ENCODE results near the gene SLC24A5.

The SLC24A5 gene

GRCh38 chr15:48119277-48119676 is 1.5 kb upstream of the SLC24A5 start:
- Histone ChIP-seq H3K4me3 (ENCODE audit: low read length) (no peak overlapping the region), H3K4me1 (ENCODE audit: insufficient read depth, low read length) (peaks cover 3% of the 10 kb centered on the region; the same call in 1 of the 2 replicates), H3K36me3 (ENCODE audit: insufficient read depth, low read depth, low read length) (no peaks in the 10 kb centered on the region), H3K27me3 (ENCODE audit: insufficient read depth, low read length) (no peaks in the 10 kb centered on the region), H3K9me3 (ENCODE audit: insufficient read depth, low read depth, low read length) (no peaks in the 10 kb centered on the region), H3K27ac (ENCODE audit: low read length) (no peak overlapping the region), H3K9ac (ENCODE audit: low read depth, low read length) (no peak overlapping the region)

GRCh38 chr15:48121849-48122248 is 1.1 kb downstream of the SLC24A5 start:
- H3K9ac ChIP-seq (ENCODE audit: low read depth, low read length) = no peak overlapping the region
- H3K27ac ChIP-seq (ENCODE audit: low read length) = no peak overlapping the region
- no peak overlapping the region for H3K4me3 ChIP-seq (ENCODE audit: low read length)
- H3K4me1 ChIP-seq (ENCODE audit: insufficient read depth, low read length) = peaks cover 3% of the 10 kb centered on the region; the same call in 1 of the 2 replicates
- H3K27me3 ChIP-seq (ENCODE audit: insufficient read depth, low read length) = no peaks in the 10 kb centered on the region
- H3K9me3 ChIP-seq (ENCODE audit: insufficient read depth, low read depth, low read length) = no peaks in the 10 kb centered on the region
- H3K36me3 ChIP-seq (ENCODE audit: insufficient read depth, low read depth, low read length) = no peaks in the 10 kb centered on the region

GRCh38 chr15:48126667-48127355 is 6.0 kb downstream of the SLC24A5 start:
- Histone ChIP-seq H3K9ac (ENCODE audit: low read depth, low read length) (no peak overlapping the region), H3K27ac (ENCODE audit: low read length) (no peak overlapping the region), H3K4me1 (ENCODE audit: insufficient read depth, low read length) (peaks cover 9% of the 10 kb centered on the region; the same call in 1 of the 2 replicates), H3K27me3 (ENCODE audit: insufficient read depth, low read length) (no peaks in the 10 kb centered on the region), H3K4me3 (ENCODE audit: low read length) (no peak overlapping the region), H3K36me3 (ENCODE audit: insufficient read depth, low read depth, low read length) (no peaks in the 10 kb centered on the region), H3K9me3 (ENCODE audit: insufficient read depth, low read depth, low read length) (no peaks in the 10 kb centered on the region)

GRCh38 chr15:48131324-48131723 is 10.5 kb downstream of the SLC24A5 start:
- no peak overlapping the region for H3K27ac ChIP-seq (ENCODE audit: low read length)
- H3K27me3 ChIP-seq (ENCODE audit: insufficient read depth, low read length) = no peaks in the 10 kb centered on the region
- H3K4me1 ChIP-seq (ENCODE audit: insufficient read depth, low read length) = peaks cover 6% of the 10 kb centered on the region; the same call in 1 of the 2 replicates
- no peaks in the 10 kb centered on the region for H3K36me3 ChIP-seq (ENCODE audit: insufficient read depth, low read depth, low read length)
- no peak overlapping the region for H3K9ac ChIP-seq (ENCODE audit: low read depth, low read length)
- no peak overlapping the region for H3K4me3 ChIP-seq (ENCODE audit: low read length)
- H3K9me3 ChIP-seq (ENCODE audit: insufficient read depth, low read depth, low read length) = no peaks in the 10 kb centered on the region

GRCh38 chr15:48132874-48133273 is 12.1 kb downstream of the SLC24A5 start:
- H3K4me1 ChIP-seq (ENCODE audit: insufficient read depth, low read length) = peaks cover 6% of the 10 kb centered on the region; the same call in 1 of the 2 replicates
- no peak overlapping the region for H3K27ac ChIP-seq (ENCODE audit: low read length)
- H3K9ac ChIP-seq (ENCODE audit: low read depth, low read length) = no peak overlapping the region
- no peaks in the 10 kb centered on the region for H3K9me3 ChIP-seq (ENCODE audit: insufficient read depth, low read depth, low read length)
- H3K27me3 ChIP-seq (ENCODE audit: insufficient read depth, low read length) = no peaks in the 10 kb centered on the region
- H3K4me3 ChIP-seq (ENCODE audit: low read length) = no peak overlapping the region
- 0 out of 2 replicates have a peak, but pooled peaks cover 2% of the 10 kb centered on the region for H3K36me3 ChIP-seq (ENCODE audit: insufficient read depth, low read depth, low read length)

- no peaks in the 10 kb centered on the region for H3K4me1 ChIP-seq (ENCODE audit: insufficient read depth, low read length)
- peaks cover 82% of the 10 kb centered on the region for H3K36me3 ChIP-seq (ENCODE audit: insufficient read depth, low read depth, low read length)
- H3K27me3 ChIP-seq (ENCODE audit: insufficient read depth, low read length) = no peaks in the 10 kb centered on the region
- no peak overlapping the region for H3K9ac ChIP-seq (ENCODE audit: low read depth, low read length)
- H3K4me3 ChIP-seq (ENCODE audit: low read length) = no peak overlapping the region
- H3K9me3 ChIP-seq (ENCODE audit: insufficient read depth, low read depth, low read length) = no peaks in the 10 kb centered on the region
- H3K27ac ChIP-seq (ENCODE audit: low read length) = no peak overlapping the region
Observed at GRCh38 chr15:48143856-48144255, 23.1 kb downstream of the SLC24A5 start.

GRCh38 chr15:48144889-48145288 is 24.1 kb downstream of the SLC24A5 start:
- no peaks in the 10 kb centered on the region for H3K9me3 ChIP-seq (ENCODE audit: insufficient read depth, low read depth, low read length)
- no peak overlapping the region for H3K9ac ChIP-seq (ENCODE audit: low read depth, low read length)
- H3K4me3 ChIP-seq (ENCODE audit: low read length) = no peak overlapping the region
- no peak overlapping the region for H3K27ac ChIP-seq (ENCODE audit: low read length)
- no peaks in the 10 kb centered on the region for H3K27me3 ChIP-seq (ENCODE audit: insufficient read depth, low read length)
- H3K4me1 ChIP-seq (ENCODE audit: insufficient read depth, low read length) = peaks cover under 1% of the 10 kb centered on the region; the same call in 1 of the 2 replicates
- H3K36me3 ChIP-seq (ENCODE audit: insufficient read depth, low read depth, low read length) = peaks cover 81% of the 10 kb centered on the region

GRCh38 chr15:48145923-48146322 is 25.1 kb downstream of the SLC24A5 start:
- Histone ChIP-seq H3K4me1 (ENCODE audit: insufficient read depth, low read length) (peaks cover 11% of the 10 kb centered on the region), H3K9ac (ENCODE audit: low read depth, low read length) (no peak overlapping the region), H3K27me3 (ENCODE audit: insufficient read depth, low read length) (no peaks in the 10 kb centered on the region), H3K27ac (ENCODE audit: low read length) (no peak overlapping the region), H3K9me3 (ENCODE audit: insufficient read depth, low read depth, low read length) (no peaks in the 10 kb centered on the region), H3K4me3 (ENCODE audit: low read length) (no peak overlapping the region), H3K36me3 (ENCODE audit: insufficient read depth, low read depth, low read length) (peaks cover 87% of the 10 kb centered on the region)

- no peak overlapping the region for H3K4me3 ChIP-seq (ENCODE audit: low read length)
- peaks cover 92% of the 10 kb centered on the region for H3K36me3 ChIP-seq (ENCODE audit: insufficient read depth, low read depth, low read length)
- no peak overlapping the region for H3K9ac ChIP-seq (ENCODE audit: low read depth, low read length)
- H3K27ac ChIP-seq (ENCODE audit: low read length) = no peak overlapping the region
- no peaks in the 10 kb centered on the region for H3K27me3 ChIP-seq (ENCODE audit: insufficient read depth, low read length)
- H3K9me3 ChIP-seq (ENCODE audit: insufficient read depth, low read depth, low read length) = no peaks in the 10 kb centered on the region
- peaks cover 18% of the 10 kb centered on the region for H3K4me1 ChIP-seq (ENCODE audit: insufficient read depth, low read length)
Observed at GRCh38 chr15:48147358-48147757, 26.6 kb downstream of the SLC24A5 start.

- Histone ChIP-seq H3K36me3 (ENCODE audit: insufficient read depth, low read depth, low read length) (peaks cover 92% of the 10 kb centered on the region), H3K27me3 (ENCODE audit: insufficient read depth, low read length) (no peaks in the 10 kb centered on the region), H3K9ac (ENCODE audit: low read depth, low read length) (no peak overlapping the region)
Observed at GRCh38 chr15:48149858-48150257, 29.1 kb downstream of the SLC24A5 start.

GRCh38 chr15:48153526-48153925 is 32.7 kb downstream of the SLC24A5 start:
- Histone ChIP-seq H3K27ac (ENCODE audit: low read length) (no peak overlapping the region), H3K9me3 (ENCODE audit: insufficient read depth, low read depth, low read length) (no peaks in the 10 kb centered on the region), H3K27me3 (ENCODE audit: insufficient read depth, low read length) (no peaks in the 10 kb centered on the region), H3K9ac (ENCODE audit: low read depth, low read length) (no peak overlapping the region), H3K4me3 (ENCODE audit: low read length) (no peak overlapping the region), H3K4me1 (ENCODE audit: insufficient read depth, low read length) (peaks cover 18% of the 10 kb centered on the region), H3K36me3 (ENCODE audit: insufficient read depth, low read depth, low read length) (peaks cover 81% of the 10 kb centered on the region)

More at GRCh38 chr15:48149858-48150257, 29.1 kb downstream of the SLC24A5 start:
- H3K4me3 ChIP-seq (ENCODE audit: low read length) = peak overlapping the region; percentile 3; the same call in 1 of the 2 replicates
- H3K9me3 ChIP-seq (ENCODE audit: insufficient read depth, low read depth, low read length) = no peaks in the 10 kb centered on the region
- peaks cover 18% of the 10 kb centered on the region for H3K4me1 ChIP-seq (ENCODE audit: insufficient read depth, low read length)
- H3K27ac ChIP-seq (ENCODE audit: low read length) = no peak overlapping the region

- Histone ChIP-seq H3K4me3 (ENCODE audit: low read length) (no peak overlapping the region), H3K27ac (ENCODE audit: low read length) (no peak overlapping the region), H3K36me3 (ENCODE audit: insufficient read depth, low read depth, low read length) (peaks cover 49% of the 10 kb centered on the region), H3K9me3 (ENCODE audit: insufficient read depth, low read depth, low read length) (no peaks in the 10 kb centered on the region), H3K9ac (ENCODE audit: low read depth, low read length) (no peak overlapping the region), H3K4me1 (ENCODE audit: insufficient read depth, low read length) (peaks cover 14% of the 10 kb centered on the region; the same call in 1 of the 2 replicates), H3K27me3 (ENCODE audit: insufficient read depth, low read length) (no peaks in the 10 kb centered on the region)
Observed at GRCh38 chr15:48168616-48169015, 47.8 kb downstream of the SLC24A5 start.

All from iPS-20b (cell line).